Right cardiac atrium (tissue), 5 donors: ENCODE data around the gene LTBP1. TPM values are rescaled to one million over a fixed set of nuclear protein-coding genes. Genes with fewer than 3 reads are reported as not detected.
A peak's percentile ranks its signal among the peaks of the same experiment; 100 is the strongest.

ENCODE experiments used
- ATAC-seq, 2 donors: fragments of 200-7000 bp; cut with Tn5 transposase; one replicate each; pipeline versions ENCODE4 v1.8.0 to v1.9.1; 2020; ENCODE audit warnings: moderate library complexity in 2 of 2, mild to moderate bottlenecking in 1 of 2
- DNase-seq, 3 donors: peaks; one replicate each; pipeline ENCODE4 v3.0.0-alpha.2; 2020
- H3K27ac ChIP-seq: one replicate; pipeline ENCODE4 v1.5.1; 2013; ENCODE audit warnings: mild to moderate bottlenecking, low read length, control low read depth, moderate library complexity
- H3K27me3 ChIP-seq: one replicate; pipeline ENCODE4 v1.6.1; 2013; ENCODE audit not compliant: control insufficient read depth, insufficient read depth
- H3K4me1 ChIP-seq: one replicate; pipeline ENCODE4 v1.6.1; 2013; ENCODE audit warnings: low read length; ENCODE audit not compliant: control insufficient read depth, insufficient read depth
- H3K4me3 ChIP-seq: one replicate; pipeline ENCODE4 v1.5.1; 2013; ENCODE audit warnings: low read length, control low read depth
- H3K9me3 ChIP-seq: one replicate; pipeline ENCODE4 v1.6.1; 2013; ENCODE audit warnings: low read length; ENCODE audit not compliant: control insufficient read depth
- WGBS: extraction: QIAGEN DNeasy Blood & Tissue Kit; methylation state at CpG from one replicate; pipeline ENCODE4 v1.1.7; 2013; 5-methylcytosine and 5-hydroxymethylcytosine counted together
- intact Hi-C, 4 donors: fragments of 100-400 bp; cut with DNase I; formaldehyde crosslinking; loops; one replicate each; pipeline versions ENCODE4 v1.11.0 to v1.14.0; 2022 to 2023
- polyA plus RNA-seq: library from polyadenylated mRNA; stranded (reverse); fragments of 200-250 nt; gene quantifications from one replicate; pipeline ENCODE4 v1.2.3, GENCODE V29; 2013
- total RNA-seq, 4 donors: library from RNA; stranded (reverse); fragmentation: NEBNext Ultra II Directional; extraction: Animal tissue kit (Norgen Biotek cat#: 25700); gene quantifications; one replicate each; pipeline ENCODE4 v1.2.1, GENCODE V29; 2021
- donor health status: healthy with polysubstance abuse.
- donor health status: DM: no; HTN: yes; CAD: no.
- donor health status: DM: no; HTN: no; CAD: no.
- donor health status: DM: no; HTN: yes; CAD: no; lungs with severe emphysema.
- donor health status: DM: yes; HTN: yes; CAD: no.

Gene LTBP1
- total and polyA plus RNA-seq, 5 donors: 53.0 to 218 (median 113) TPM

DNA sequence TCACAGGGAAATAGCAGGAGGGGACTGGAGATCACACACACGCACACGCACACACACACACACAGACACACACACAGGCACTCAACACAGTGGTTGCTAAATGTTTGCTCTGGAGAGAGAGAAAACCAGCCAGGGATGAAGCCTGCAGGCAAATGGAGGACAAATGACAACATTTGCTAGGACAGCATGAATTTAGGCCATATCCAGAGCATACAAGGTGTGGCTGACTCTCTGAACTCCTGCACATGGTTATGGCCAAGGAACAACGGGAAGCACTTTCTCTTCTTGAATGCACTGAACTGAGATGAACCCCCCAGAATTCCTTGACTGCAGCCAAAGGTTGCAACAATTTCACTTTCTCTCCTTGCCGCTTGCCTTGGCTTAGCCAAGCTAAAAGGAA lies 299.7 kb downstream of the LTBP1 start:
- Histone ChIP-seq H3K4me1 (no peaks in the 10 kb centered on the region), H3K27ac (peak overlapping the region; percentile 10), H3K27me3 (no peaks in the 10 kb centered on the region), H3K4me3 (no peak overlapping the region), H3K9me3 (no peaks in the 10 kb centered on the region)
- DNase-seq (peak in 1 of 3 donors; percentile 58), ATAC-seq (peak; percentile 34 to 69)
- 74% methylated on average over 4 of the region's 4 CpGs for WGBS
- intact Hi-C loops: no loop called here

DNA sequence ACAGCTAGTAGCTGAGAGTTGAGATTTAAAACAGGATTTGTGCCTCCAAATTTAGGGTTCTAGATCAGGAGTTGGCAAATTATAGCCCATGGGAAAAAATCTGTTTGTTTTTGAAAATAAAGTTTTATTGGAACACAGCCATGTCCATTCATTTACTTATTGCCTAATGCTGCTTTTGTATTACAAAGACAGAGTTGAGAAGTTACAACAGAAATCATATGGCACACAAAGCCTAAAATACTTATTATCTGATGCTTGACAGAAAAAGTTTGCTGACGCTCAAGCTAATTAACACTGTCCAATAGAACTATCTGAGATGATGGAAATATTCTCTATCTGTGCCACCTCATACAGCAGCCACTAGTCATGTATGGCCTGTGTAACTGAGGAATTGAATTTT lies 300.6 kb downstream of the LTBP1 start:
- Histone ChIP-seq H3K4me1 (no peaks in the 10 kb centered on the region), H3K27ac (no peak overlapping the region), H3K9me3 (no peaks in the 10 kb centered on the region), H3K4me3 (no peak overlapping the region), H3K27me3 (no peaks in the 10 kb centered on the region)
- ATAC-seq (no peak), DNase-seq (no peak)
- 78% methylated on average over 1 of the region's 1 CpG for WGBS
- intact Hi-C loops: no loop called here

DNA sequence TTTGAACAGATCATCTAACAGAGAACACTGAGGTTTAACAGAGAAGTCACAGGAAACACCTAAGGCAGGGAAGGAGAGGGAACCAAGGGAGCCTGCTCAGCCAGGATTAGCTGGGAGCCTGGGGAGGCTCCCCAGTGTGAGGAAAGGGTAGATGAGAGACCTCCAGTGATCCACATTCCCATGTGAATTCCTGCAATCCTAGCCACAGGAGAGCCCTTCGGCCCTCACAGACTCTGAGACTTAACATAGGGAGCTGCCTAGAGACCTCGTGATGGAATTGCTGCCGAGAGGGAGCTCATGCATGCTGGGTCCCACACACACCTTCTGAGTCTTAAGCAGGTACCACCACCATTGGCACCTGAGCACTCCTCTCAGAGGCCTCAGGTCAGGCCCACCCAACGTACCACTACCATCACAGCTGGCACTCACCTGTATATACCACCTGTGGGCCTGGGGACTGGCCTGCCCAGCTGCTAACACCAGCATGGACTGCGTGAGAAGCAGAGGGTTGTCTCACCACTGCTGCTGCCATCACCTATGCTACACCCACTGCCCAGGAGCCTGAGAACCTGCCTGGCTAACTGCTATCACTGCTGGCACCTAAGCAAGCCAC lies 303.8 kb downstream of the LTBP1 start:
- ATAC-seq: peak; percentile 38 to 43
- intact Hi-C loops: no loop called here
- H3K4me1 ChIP-seq: no peaks in the 10 kb centered on the region

DNA sequence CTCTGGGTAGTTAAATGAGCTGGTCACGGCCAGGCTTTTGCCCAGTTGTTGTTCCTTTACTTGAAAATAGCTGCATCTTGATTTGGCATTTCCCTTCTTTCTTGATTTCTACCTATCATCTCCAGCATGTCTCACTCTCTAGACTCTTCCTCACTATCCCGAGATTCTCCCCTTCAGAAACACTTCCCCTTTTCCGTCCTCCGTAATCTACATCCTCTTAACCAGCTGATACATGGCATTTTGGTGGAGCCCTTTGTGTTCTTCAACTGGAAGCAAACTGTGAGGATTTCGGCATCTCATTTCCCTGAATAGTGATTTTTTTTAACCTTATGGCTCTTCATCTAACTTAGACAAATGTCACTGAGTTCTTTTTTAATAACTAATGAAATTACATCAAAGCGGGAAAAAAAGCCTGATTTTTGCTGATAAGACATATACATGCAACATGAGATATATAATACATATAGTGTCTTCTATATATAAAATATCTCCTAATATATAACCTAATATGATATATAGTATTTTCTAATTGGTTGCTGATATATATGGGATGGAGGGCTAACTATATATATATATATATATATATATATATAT lies 309.5 kb downstream of the LTBP1 start:
- ATAC-seq (no peak), DNase-seq (no peak)
- H3K27ac ChIP-seq: no peak overlapping the region
- intact Hi-C loops: no loop called here
- H3K4me3 ChIP-seq: no peak overlapping the region
- H3K9me3 ChIP-seq: no peaks in the 10 kb centered on the region
- H3K4me1 ChIP-seq: peaks cover 2% of the 10 kb centered on the region
- H3K27me3 ChIP-seq: no peaks in the 10 kb centered on the region
- WGBS: 90% methylated on average over 6 of the region's 6 CpGs

More for the DNA sequence above, 303.8 kb downstream of the LTBP1 start:
- H3K4me3 ChIP-seq: no peak overlapping the region
- no peaks in the 10 kb centered on the region for H3K27me3 ChIP-seq
- DNase-seq: no peak
- no peaks in the 10 kb centered on the region for H3K9me3 ChIP-seq
- WGBS: 93% methylated on average over 5 of the region's 5 CpGs
- H3K27ac ChIP-seq: no peak overlapping the region

DNA sequence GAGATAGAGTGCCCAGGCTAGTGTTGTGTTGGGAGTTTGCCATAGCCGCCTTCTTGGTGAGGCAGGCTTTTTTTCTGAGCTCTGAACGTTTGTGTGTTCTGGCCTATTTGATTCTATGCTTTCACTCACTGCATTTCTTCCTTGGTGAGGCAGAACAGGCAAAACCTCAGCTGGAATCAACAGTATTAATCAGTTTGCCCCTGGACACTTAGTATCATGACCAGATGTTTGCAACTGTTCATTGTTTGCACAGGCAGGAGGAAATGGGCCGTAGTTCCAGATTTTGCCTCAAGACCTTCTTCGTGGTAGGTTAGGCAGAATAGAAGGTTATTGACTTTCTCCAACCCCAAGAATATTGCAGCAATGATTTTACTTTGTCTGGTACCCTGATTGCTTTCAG lies 311.6 kb downstream of the LTBP1 start:
- H3K9me3 ChIP-seq: no peaks in the 10 kb centered on the region
- ATAC-seq (no peak), DNase-seq (no peak)
- WGBS: 63% methylated on average over 4 of the region's 4 CpGs
- H3K4me3 ChIP-seq: no peak overlapping the region
- intact Hi-C loops: no loop called here
- H3K27ac ChIP-seq: no peak overlapping the region
- peaks cover 2% of the 10 kb centered on the region for H3K4me1 ChIP-seq
- no peaks in the 10 kb centered on the region for H3K27me3 ChIP-seq

DNA sequence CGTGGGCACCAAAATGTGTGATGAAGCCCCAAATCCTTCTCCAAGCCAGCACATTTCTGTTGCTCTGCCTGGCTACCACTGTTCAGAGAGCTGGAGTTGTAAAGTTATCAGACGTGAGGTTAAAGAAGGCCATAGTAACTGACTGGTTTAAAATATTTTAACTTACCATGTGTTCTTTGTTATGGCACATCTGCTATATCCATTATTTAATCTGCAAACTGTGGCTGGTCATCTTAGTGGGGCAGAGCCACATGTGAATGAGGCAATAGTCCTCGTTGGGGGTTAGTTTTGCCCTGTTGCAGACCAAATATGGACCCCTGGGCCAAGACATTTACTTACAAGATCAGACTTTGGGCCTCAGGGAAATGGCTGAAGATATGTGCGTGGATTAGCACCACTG lies 315.3 kb downstream of the LTBP1 start:
- no peak overlapping the region for H3K27ac ChIP-seq
- H3K4me1 ChIP-seq: peaks cover 3% of the 10 kb centered on the region
- H3K27me3 ChIP-seq: no peaks in the 10 kb centered on the region
- no peak for ATAC-seq
- no peak for DNase-seq
- 89% methylated on average over 4 of the region's 4 CpGs for WGBS
- no peaks in the 10 kb centered on the region for H3K9me3 ChIP-seq
- intact Hi-C loops: no loop called here
- no peak overlapping the region for H3K4me3 ChIP-seq

DNA sequence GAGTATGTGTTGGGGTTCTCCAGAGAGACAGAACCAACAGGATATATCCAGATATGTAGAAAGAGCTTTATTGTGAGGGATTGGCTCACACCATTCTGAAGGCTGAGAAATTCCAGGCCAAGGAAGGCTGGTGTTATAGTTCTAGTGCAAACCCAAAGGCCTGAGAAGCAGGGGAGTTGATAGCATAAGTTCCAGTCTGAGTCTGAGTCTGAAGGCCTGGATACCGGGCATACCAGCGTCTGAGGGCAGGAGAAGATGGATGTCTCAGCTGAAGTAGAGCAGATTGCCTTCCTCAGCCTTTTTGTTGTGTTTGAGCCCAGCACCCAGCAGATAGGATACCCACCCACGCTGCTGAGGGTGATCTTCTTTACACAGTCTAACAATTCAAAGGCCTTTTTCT lies 318.0 kb downstream of the LTBP1 start:
- H3K27ac ChIP-seq: no peak overlapping the region
- no peaks in the 10 kb centered on the region for H3K9me3 ChIP-seq
- H3K4me3 ChIP-seq: no peak overlapping the region
- intact Hi-C loops: loop anchor here in 1 of 4 donors (5.0 kb wide), 1 partner anchor 227 kb away; no protein-coding TSS in a partner anchor
- 89% methylated on average over 3 of the region's 3 CpGs for WGBS
- ATAC-seq: no peak
- H3K27me3 ChIP-seq: no peaks in the 10 kb centered on the region
- peaks cover 2% of the 10 kb centered on the region for H3K4me1 ChIP-seq
- no peak for DNase-seq

DNA sequence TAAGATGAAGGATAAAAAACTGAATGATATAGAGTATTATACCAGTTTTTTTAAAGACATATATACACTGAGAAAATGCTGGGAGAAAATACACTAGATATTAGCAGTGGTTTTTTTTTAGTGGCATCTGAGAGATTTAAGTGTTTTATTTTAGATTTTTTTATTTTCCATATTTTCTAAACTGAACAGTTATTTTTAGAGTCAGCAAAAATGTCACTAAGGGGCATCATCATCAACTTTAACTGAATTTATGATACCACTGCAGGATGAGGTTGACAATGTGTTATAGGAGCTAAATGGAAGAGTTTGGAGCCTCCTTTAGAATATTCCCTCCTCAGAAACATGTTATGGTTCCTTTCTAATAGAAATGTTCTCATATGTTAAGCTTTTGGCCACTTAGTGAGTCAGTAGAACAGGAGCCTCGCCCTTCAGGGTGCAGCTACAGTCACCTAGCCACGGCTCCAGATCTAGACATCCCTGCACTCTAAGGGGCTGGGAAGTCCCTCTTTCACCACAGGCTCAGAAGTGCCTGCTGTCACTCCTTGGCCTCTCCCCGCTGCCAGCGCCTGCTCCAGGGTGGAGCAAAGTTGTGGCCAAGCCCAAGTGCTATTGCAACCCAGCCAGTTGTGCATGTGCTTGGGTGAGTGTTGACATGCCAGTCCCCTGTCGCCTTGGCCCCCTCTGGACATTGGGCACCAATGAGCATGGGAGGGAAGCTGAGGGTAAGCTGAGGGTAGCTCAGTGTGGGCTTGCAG lies 319.0 kb downstream of the LTBP1 start:
- intact Hi-C loops: loop anchor here in 1 of 4 donors (5.0 kb wide), 1 partner anchor 228 kb away; no protein-coding TSS in a partner anchor
- DNase-seq (peak in 2 of 3 donors; percentile 50 to 54), ATAC-seq (peak; percentile 22 to 49)
- H3K4me3 ChIP-seq: no peak overlapping the region
- no peaks in the 10 kb centered on the region for H3K9me3 ChIP-seq
- WGBS: 75% methylated on average over 5 of the region's 5 CpGs
- H3K27ac ChIP-seq: no peak overlapping the region
- peaks cover 2% of the 10 kb centered on the region for H3K4me1 ChIP-seq
- no peaks in the 10 kb centered on the region for H3K27me3 ChIP-seq

DNA sequence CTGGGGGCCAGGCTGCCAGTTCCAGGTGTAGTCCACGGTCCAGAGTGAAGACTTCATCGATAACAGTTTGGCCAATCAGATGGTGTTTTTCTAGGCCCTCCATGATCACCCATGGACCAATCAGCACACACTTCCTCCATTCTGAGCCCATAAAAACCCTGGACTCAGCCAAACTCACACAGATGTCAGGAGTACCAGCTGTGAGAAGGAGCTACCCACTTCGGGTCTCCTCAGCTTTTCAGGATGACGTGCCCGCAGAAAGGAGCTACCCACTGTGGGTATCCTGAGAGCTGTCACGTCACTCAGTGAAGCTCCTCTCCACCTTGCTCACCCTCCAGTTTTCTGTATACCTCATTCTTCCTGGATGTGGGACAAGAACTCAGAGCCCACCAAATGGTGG lies 319.7 kb downstream of the LTBP1 start:
- H3K4me3 ChIP-seq: no peak overlapping the region
- H3K27ac ChIP-seq: no peak overlapping the region
- peaks cover 2% of the 10 kb centered on the region for H3K4me1 ChIP-seq
- WGBS: 96% methylated on average over 6 of the region's 6 CpGs
- no peak for ATAC-seq
- no peaks in the 10 kb centered on the region for H3K9me3 ChIP-seq
- no peaks in the 10 kb centered on the region for H3K27me3 ChIP-seq
- no peak for DNase-seq
- intact Hi-C loops: loop anchor here in 1 of 4 donors (5.0 kb wide), 1 partner anchor 229 kb away; no protein-coding TSS in a partner anchor

DNA sequence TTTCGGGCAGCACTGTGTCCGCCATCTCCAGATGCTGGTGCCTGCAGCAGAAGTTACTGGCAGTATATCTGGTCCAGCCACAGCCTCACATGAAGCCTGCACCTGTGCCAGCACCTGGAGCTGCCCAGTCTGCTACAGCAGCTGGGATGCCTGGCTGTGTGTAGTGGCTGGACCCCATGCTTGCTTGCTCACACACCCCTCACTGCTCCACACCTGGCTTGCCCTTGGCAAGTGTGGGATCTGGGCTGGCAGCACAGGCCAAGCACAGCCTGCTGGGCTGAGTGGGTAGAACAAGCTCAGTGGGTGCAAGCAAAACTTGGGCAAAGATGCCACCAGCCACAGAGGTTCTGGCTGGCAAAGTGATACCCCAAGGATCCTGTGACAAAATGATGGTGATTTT lies 320.3 kb downstream of the LTBP1 start:
- Histone ChIP-seq H3K4me1 (peaks cover 2% of the 10 kb centered on the region), H3K9me3 (no peaks in the 10 kb centered on the region), H3K27ac (no peak overlapping the region), H3K4me3 (no peak overlapping the region), H3K27me3 (no peaks in the 10 kb centered on the region)
- intact Hi-C loops: loop anchor here in 1 of 4 donors (5.0 kb wide), 1 partner anchor 230 kb away; no protein-coding TSS in a partner anchor
- ATAC-seq: peak; percentile 16 to 41
- DNase-seq: no peak
- WGBS: 98% methylated on average over 2 of the region's 2 CpGs

DNA sequence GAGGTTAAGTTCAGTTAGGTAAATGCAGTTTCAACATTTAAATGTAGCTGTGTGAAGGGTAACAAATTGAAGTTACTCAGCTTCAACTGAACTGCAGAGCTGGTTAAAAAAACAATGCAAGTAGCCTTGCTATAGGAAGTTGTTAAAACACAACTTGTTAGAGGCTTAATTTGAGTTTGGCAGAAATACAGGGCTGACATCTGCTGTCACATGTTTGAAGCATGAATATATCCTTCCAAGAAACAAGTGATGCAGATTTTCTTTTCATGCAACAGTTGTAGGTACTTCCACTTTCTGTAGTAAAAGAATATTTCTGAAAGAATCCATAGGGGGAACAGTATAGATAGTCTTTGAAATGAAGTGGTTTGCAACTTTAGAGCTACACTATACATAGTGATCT lies 321.0 kb downstream of the LTBP1 start:
- H3K27me3 ChIP-seq: no peaks in the 10 kb centered on the region
- DNase-seq: no peak
- no peak overlapping the region for H3K4me3 ChIP-seq
- ATAC-seq: no peak
- peaks cover 2% of the 10 kb centered on the region for H3K4me1 ChIP-seq
- intact Hi-C loops: loop anchor here in 1 of 4 donors (5.0 kb wide), 1 partner anchor 230 kb away; no protein-coding TSS in a partner anchor
- no peak overlapping the region for H3K27ac ChIP-seq
- no peaks in the 10 kb centered on the region for H3K9me3 ChIP-seq
